IPS-NIHi7 (cell line): ENCODE data around the gene SCYGR5.
A peak's percentile ranks its signal among the peaks of the same experiment; 100 is the strongest.
"Not testable (repeated sequence)": the region's sequence is repeated elsewhere in the genome, so short reads cannot be mapped to it uniquely, and the experiment has no call there.

Experiments used
- DNase-seq: peaks from one replicate; pipeline ENCODE4 v3.0.0; 2012; ENCODE audit warnings: mixed read lengths; ENCODE audit errors: extremely low spot score

SCYGR5 gene

GRCh38 chr2:227666631-227667170, at the start of gene SCYGR5:
Gene SCYGR5, plus strand, starts transcription at chr2:227666804. Its CDS starts 0 bp downstream, at chr2:227666804.
- not testable (repeated sequence) for DNase-seq

- DNase-seq = no peak
Observed at GRCh38 chr2:227617316-227618230, 49.0 kb upstream of the SCYGR5 start, which contains the start of gene SCYGR4. Gene SCYGR4, plus strand, starts transcription at chr2:227617498. Its CDS starts 0 bp downstream, at chr2:227617498.

- DNase-seq = no peak
Observed at GRCh38 chr2:227623226-227623625, 43.4 kb upstream of the SCYGR5 start.

GRCh38 chr2:227625420-227625819, 41.2 kb upstream of the SCYGR5 start:
- no peak for DNase-seq

GRCh38 chr2:227626580-227627151, 39.9 kb upstream of the SCYGR5 start:
- DNase-seq = no peak

- DNase-seq = no peak
Observed at GRCh38 chr2:227627769-227628168, 38.8 kb upstream of the SCYGR5 start.

- no peak for DNase-seq
Observed at GRCh38 chr2:227629435-227629834, 37.2 kb upstream of the SCYGR5 start.

- no peak for DNase-seq
Observed at GRCh38 chr2:227630322-227630721, 36.3 kb upstream of the SCYGR5 start.

GRCh38 chr2:227632827-227633226, 33.8 kb upstream of the SCYGR5 start:
- DNase-seq = no peak

GRCh38 chr2:227634201-227634600, 32.4 kb upstream of the SCYGR5 start:
- DNase-seq = no peak

GRCh38 chr2:227642656-227643055, 23.9 kb upstream of the SCYGR5 start:
- no peak for DNase-seq

GRCh38 chr2:227643990-227644551, 22.5 kb upstream of the SCYGR5 start:
- DNase-seq = peak; percentile 18

- DNase-seq = no peak
Observed at GRCh38 chr2:227653419-227653818, 13.2 kb upstream of the SCYGR5 start.

- no peak for DNase-seq
Observed at GRCh38 chr2:227654426-227654825, 12.2 kb upstream of the SCYGR5 start.

GRCh38 chr2:227655454-227655853, 11.2 kb upstream of the SCYGR5 start:
- no peak for DNase-seq

GRCh38 chr2:227657199-227657845, 9.3 kb upstream of the SCYGR5 start:
- no peak for DNase-seq

- DNase-seq = peak; percentile 54
Observed at GRCh38 chr2:227661025-227661649, 5.5 kb upstream of the SCYGR5 start.

- DNase-seq = no peak
Observed at GRCh38 chr2:227661827-227662226, 4.8 kb upstream of the SCYGR5 start.

- no peak for DNase-seq
Observed at GRCh38 chr2:227665189-227665940, 1.2 kb upstream of the SCYGR5 start.

- no peak for DNase-seq
Observed at GRCh38 chr2:227671170-227671905, 4.7 kb downstream of the SCYGR5 start.
